Embryonic facial prominence (tissue), 1 donor: ENCODE measurements around the gene B9D1.

Experiments
- DNase-seq: peaks from one replicate; pipeline ENCODE4 v3.0.0-alpha.2; 2016; ENCODE audit errors: extremely low spot score

Gene B9D1

GRCh38 chr17:19319771-19320505, 42.6 kb downstream of the B9D1 start:
- DNase-seq = no peak

- DNase-seq = no peak
Measured at GRCh38 chr17:19318611-19319010, 43.9 kb downstream of the B9D1 start.

GRCh38 chr17:19317359-19318095, 45.0 kb downstream of the B9D1 start:
- no peak for DNase-seq

GRCh38 chr17:19316761-19317358, 45.7 kb downstream of the B9D1 start:
- DNase-seq = no peak

GRCh38 chr17:19315104-19315503, 47.4 kb downstream of the B9D1 start:
- DNase-seq = no peak

GRCh38 chr17:19313746-19314651, 48.5 kb downstream of the B9D1 start:
- no peak for DNase-seq

GRCh38 chr17:19313066-19313745, 49.3 kb downstream of the B9D1 start:
- no peak for DNase-seq

GRCh38 chr17:19312406-19312805, 50.1 kb downstream of the B9D1 start:
- no peak for DNase-seq

- no peak for DNase-seq
Measured at GRCh38 chr17:19311421-19312215, 50.9 kb downstream of the B9D1 start.

GRCh38 chr17:19311016-19311415, 51.5 kb downstream of the B9D1 start:
- DNase-seq = no peak

GRCh38 chr17:19310151-19310550, 52.4 kb downstream of the B9D1 start:
- no peak for DNase-seq

- DNase-seq = no peak
Measured at GRCh38 chr17:19309701-19310100, 52.8 kb downstream of the B9D1 start.

- no peak for DNase-seq
Measured at GRCh38 chr17:19308398-19308797, 54.1 kb downstream of the B9D1 start.

GRCh38 chr17:19307521-19307920, 55.0 kb downstream of the B9D1 start:
- no peak for DNase-seq

GRCh38 chr17:19306160-19307111, 56.1 kb downstream of the B9D1 start:
- DNase-seq = no peak

GRCh38 chr17:19305761-19306159, 56.8 kb downstream of the B9D1 start:
- no peak for DNase-seq

- no peak for DNase-seq
Measured at GRCh38 chr17:19305256-19305655, 57.3 kb downstream of the B9D1 start.

GRCh38 chr17:19304751-19305150, 57.8 kb downstream of the B9D1 start:
- DNase-seq = no peak

GRCh38 chr17:19304209-19304608, 58.3 kb downstream of the B9D1 start:
- no peak for DNase-seq
